A549 (cell line): Measurements from ENCODE around the gene PPP1R9B.

Experiments used
- BHLHE40 ChIP-seq: IDR thresholded peaks from 2 replicates; pipeline ENCODE4 v1.6.1; 2012; ENCODE audit warnings: low read depth, low read length, inconsistent platforms
- EP300 ChIP-seq, 2 experiments: fragments of >200 bp; sonication (Bioruptor Twin); formaldehyde crosslinking; IDR thresholded peaks; 2 replicates in 1 of 2; 3 replicates in 1 of 2; pipeline ENCODE4 v1.6.1; 2016 to 2017
- FOSB ChIP-seq: fragments of 250-450 bp; sonication (Bioruptor Pico); IDR thresholded peaks from 2 replicates; pipeline ENCODE4 v1.5.0; 2020; ENCODE audit warnings: mild to moderate bottlenecking, moderate library complexity
- JUN ChIP-seq, 2 experiments: fragments of >200 bp; sonication (Bioruptor Twin); formaldehyde crosslinking; IDR thresholded peaks; 2 replicates in 1 of 2; 3 replicates in 1 of 2; pipeline ENCODE4 v1.6.1; 2016 to 2017
- KDM5A ChIP-seq: fragments of 200-600 bp; sonication (generic); IDR thresholded peaks from 2 replicates; pipeline ENCODE4 v1.6.1; 2016; ENCODE audit warnings: antibody characterized with exemption, mild to moderate bottlenecking
- MYC ChIP-seq: IDR thresholded peaks from 2 replicates; pipeline ENCODE4 v1.6.1; 2012; ENCODE audit warnings: mild to moderate bottlenecking, inconsistent platforms, low read length, improper control_type of control experiment, borderline replicate concordance
- POLR2A ChIP-seq: IDR thresholded peaks from 2 replicates; pipeline ENCODE4 v1.6.1; 2012; ENCODE audit warnings: mild to moderate bottlenecking, low read length
- RAD21 ChIP-seq, 2 experiments: fragments of >200 bp in 1 of 2; sonication (Bioruptor Twin) in 1 of 2; formaldehyde crosslinking in 1 of 2; IDR thresholded peaks in 1 of 2; conservative IDR thresholded peaks in 1 of 2; 2 replicates in 1 of 2; 3 replicates in 1 of 2; pipeline ENCODE4 v1.6.1; 2012 to 2018; ENCODE audit warnings: inconsistent platforms in 1 of 2
- RARB ChIP-seq: fragments of 250-450 bp; sonication (Bioruptor Pico); IDR thresholded peaks from 2 replicates; pipeline ENCODE4 v1.8.0; 2021; ENCODE audit warnings: mild to moderate bottlenecking, moderate library complexity
- ZNF302 ChIP-seq: fragments of 250-450 bp; sonication (Bioruptor Pico); IDR thresholded peaks from 2 replicates; pipeline ENCODE4 v1.9.0; 2021; ENCODE audit warnings: inconsistent platforms, mild to moderate bottlenecking, moderate library complexity
- TF ChIP-seq, protein P1 (sequence below): fragments of >200 bp; sonication (Bioruptor Twin); formaldehyde crosslinking; IDR thresholded peaks from 3 replicates; pipeline ENCODE4 v1.5.1; 2016
- TF ChIP-seq, protein P2 (sequence below): fragments of >200 bp; sonication (Bioruptor Twin); formaldehyde crosslinking; IDR thresholded peaks from 3 replicates; pipeline ENCODE4 v1.6.1; 2016
- TF ChIP-seq, protein P3 (sequence below): IDR thresholded peaks from 2 replicates; pipeline ENCODE4 v1.6.1; 2012

DNA sequence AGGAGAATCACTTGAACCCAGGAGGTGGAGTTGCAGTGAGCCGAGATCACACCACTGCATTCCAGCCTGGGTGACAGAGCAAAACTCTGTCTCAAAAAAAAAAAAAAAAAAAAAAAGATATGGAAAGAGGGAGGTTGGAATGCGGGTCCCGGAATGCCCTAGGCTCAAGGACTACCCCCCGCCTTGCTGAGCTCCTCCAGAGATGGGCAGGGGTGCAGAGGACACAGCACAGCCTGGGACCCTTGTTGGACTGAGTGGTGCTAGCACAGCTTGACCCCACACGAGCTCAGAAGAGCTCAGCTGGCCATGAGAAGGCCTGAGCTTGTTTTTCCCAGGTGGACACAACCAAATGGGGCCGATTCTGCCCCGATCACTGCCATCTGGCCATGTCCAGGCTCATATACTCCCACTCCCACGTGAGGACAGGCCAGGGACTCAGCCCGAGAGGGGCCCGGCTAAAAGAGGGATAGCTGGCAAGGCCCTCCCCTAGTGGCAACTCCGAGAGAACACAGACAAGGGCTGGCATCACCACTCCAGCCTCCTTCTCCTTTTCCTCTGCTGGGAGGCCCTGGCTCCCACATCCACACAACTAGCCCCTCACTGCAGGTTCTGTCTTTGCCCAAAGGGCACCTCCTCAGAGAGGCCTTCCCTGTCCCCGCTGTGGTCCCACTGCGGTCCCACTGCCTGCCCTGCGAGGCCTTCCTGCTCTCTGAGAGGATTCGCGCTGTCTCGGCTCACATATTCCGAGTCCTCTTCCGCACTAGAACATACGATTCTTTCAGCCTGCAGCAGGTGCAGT is 26.3 kb upstream of the PPP1R9B start:
- TF ChIP-seq POLR2A (no peak), MYC (no peak), JUN (IDR thresholded peaks at IDR 0.05) (no peak), FOSB (no peak), EP300 (IDR thresholded peaks at IDR 0.05) (no peak), ZNF302 (CRISPR knock-in tag) (no peak), KDM5A (no peak), RAD21 (conservative IDR thresholded peaks at IDR 0.05 in 1 of 2, IDR thresholded peaks at IDR 0.05 in 1 of 2) (no peak), BHLHE40 (no peak), RARB (no peak)
- TF ChIP-seq, protein P1, sequence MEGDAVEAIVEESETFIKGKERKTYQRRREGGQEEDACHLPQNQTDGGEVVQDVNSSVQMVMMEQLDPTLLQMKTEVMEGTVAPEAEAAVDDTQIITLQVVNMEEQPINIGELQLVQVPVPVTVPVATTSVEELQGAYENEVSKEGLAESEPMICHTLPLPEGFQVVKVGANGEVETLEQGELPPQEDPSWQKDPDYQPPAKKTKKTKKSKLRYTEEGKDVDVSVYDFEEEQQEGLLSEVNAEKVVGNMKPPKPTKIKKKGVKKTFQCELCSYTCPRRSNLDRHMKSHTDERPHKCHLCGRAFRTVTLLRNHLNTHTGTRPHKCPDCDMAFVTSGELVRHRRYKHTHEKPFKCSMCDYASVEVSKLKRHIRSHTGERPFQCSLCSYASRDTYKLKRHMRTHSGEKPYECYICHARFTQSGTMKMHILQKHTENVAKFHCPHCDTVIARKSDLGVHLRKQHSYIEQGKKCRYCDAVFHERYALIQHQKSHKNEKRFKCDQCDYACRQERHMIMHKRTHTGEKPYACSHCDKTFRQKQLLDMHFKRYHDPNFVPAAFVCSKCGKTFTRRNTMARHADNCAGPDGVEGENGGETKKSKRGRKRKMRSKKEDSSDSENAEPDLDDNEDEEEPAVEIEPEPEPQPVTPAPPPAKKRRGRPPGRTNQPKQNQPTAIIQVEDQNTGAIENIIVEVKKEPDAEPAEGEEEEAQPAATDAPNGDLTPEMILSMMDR = no peak
- TF ChIP-seq, protein P2, sequence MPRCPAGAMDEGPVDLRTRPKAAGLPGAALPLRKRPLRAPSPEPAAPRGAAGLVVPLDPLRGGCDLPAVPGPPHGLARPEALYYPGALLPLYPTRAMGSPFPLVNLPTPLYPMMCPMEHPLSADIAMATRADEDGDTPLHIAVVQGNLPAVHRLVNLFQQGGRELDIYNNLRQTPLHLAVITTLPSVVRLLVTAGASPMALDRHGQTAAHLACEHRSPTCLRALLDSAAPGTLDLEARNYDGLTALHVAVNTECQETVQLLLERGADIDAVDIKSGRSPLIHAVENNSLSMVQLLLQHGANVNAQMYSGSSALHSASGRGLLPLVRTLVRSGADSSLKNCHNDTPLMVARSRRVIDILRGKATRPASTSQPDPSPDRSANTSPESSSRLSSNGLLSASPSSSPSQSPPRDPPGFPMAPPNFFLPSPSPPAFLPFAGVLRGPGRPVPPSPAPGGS = no peak
- TF ChIP-seq, protein P3, sequence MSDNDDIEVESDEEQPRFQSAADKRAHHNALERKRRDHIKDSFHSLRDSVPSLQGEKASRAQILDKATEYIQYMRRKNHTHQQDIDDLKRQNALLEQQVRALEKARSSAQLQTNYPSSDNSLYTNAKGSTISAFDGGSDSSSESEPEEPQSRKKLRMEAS = no peak
